Neuronal stem cell (in vitro differentiated cells): ENCODE results near the gene PCCA.
"Not testable (repeated sequence)": the region's sequence is repeated elsewhere in the genome, so short reads cannot be mapped to it uniquely, and the experiment has no call there.

Experiments
- DNase-seq: peaks from one replicate; pipeline ENCODE4 v3.0.0-alpha.2; 2013; ENCODE audit warnings: low spot score
- H2AFZ ChIP-seq: one replicate; pipeline ENCODE4 v1.6.1; 2013; ENCODE audit warnings: mild to moderate bottlenecking, low read length, inconsistent platforms
- H2AK5ac ChIP-seq: 2 replicates; pipeline ENCODE4 v1.6.1; 2013; ENCODE audit warnings: low read depth, mild to moderate bottlenecking, inconsistent platforms, low read length, moderate library complexity, mixed read lengths
- H2BK120ac ChIP-seq: 2 replicates; pipeline ENCODE4 v1.6.1; 2013; ENCODE audit warnings: low read depth, mild to moderate bottlenecking, inconsistent platforms, low read length, moderate library complexity, mixed read lengths
- H2BK12ac ChIP-seq: one replicate; pipeline ENCODE4 v1.6.1; 2013; ENCODE audit warnings: low read length, inconsistent platforms
- H2BK15ac ChIP-seq: 2 replicates; pipeline ENCODE4 v1.6.1; 2013; ENCODE audit warnings: mild to moderate bottlenecking, low read length, inconsistent platforms, mixed read lengths
- H2BK5ac ChIP-seq: one replicate; pipeline ENCODE4 v1.6.1; 2013; ENCODE audit warnings: inconsistent platforms, mild to moderate bottlenecking, low read length, moderate library complexity
- H3K14ac ChIP-seq: one replicate; pipeline ENCODE4 v1.6.1; 2013; ENCODE audit warnings: low read length, inconsistent platforms
- H3K18ac ChIP-seq: 2 replicates; pipeline ENCODE4 v1.6.1; 2013; ENCODE audit warnings: low read length, inconsistent platforms
- H3K23ac ChIP-seq: 2 replicates; pipeline ENCODE4 v1.6.1; 2013; ENCODE audit warnings: low read depth, mild to moderate bottlenecking, mixed read lengths, low read length, inconsistent platforms; ENCODE audit not compliant: poor library complexity
- H3K27ac ChIP-seq: replicated peaks from 3 replicates; pipeline ENCODE4 v1.5.1; 2013; ENCODE audit warnings: low read length, inconsistent platforms
- H3K27me3 ChIP-seq, 3 experiments: 2 replicates each; pipeline ENCODE4 v1.6.1; 2013; ENCODE audit warnings: low read length in 3 of 3, mild to moderate bottlenecking in 2 of 3, inconsistent platforms in 1 of 3, low read depth in 1 of 3, mixed read lengths in 1 of 3, moderate library complexity in 1 of 3; ENCODE audit not compliant: control insufficient read depth in 3 of 3, insufficient read depth in 3 of 3
- H3K36me3 ChIP-seq, 2 donors: replicated peaks in 1 of 2; 2 replicates each; pipeline ENCODE4 v1.6.1; 2013; ENCODE audit warnings: low read length in 2 of 2; ENCODE audit not compliant: control insufficient read depth in 2 of 2, insufficient read depth in 2 of 2
- H3K4ac ChIP-seq: 2 replicates; pipeline ENCODE4 v1.6.1; 2013; ENCODE audit warnings: inconsistent platforms, mild to moderate bottlenecking, low read length, moderate library complexity
- H3K4me1 ChIP-seq, 2 donors: 1 replicate in 1 of 2; 2 replicates in 1 of 2; pipeline ENCODE4 v1.6.1; 2013; ENCODE audit warnings: low read length in 2 of 2, low read depth in 1 of 2; ENCODE audit not compliant: control insufficient read depth in 2 of 2, insufficient read depth in 1 of 2
- H3K4me2 ChIP-seq: one replicate; pipeline ENCODE4 v1.6.1; 2013; ENCODE audit warnings: mild to moderate bottlenecking, low read length, inconsistent platforms; ENCODE audit not compliant: insufficient read depth, poor library complexity, severe bottlenecking
- H3K4me3 ChIP-seq, 2 donors: 2 replicates each; pipeline ENCODE4 v1.5.1; 2013; ENCODE audit warnings: low read length in 2 of 2, mild to moderate bottlenecking in 2 of 2, inconsistent platforms in 1 of 2, moderate library complexity in 1 of 2
- H3K79me1 ChIP-seq: one replicate; pipeline ENCODE4 v1.6.1; 2013; ENCODE audit warnings: low read depth, mild to moderate bottlenecking, inconsistent platforms, low read length, moderate library complexity
- H3K9ac ChIP-seq: one replicate; pipeline ENCODE4 v1.6.1; 2013; ENCODE audit warnings: mild to moderate bottlenecking, low read depth, low read length, inconsistent platforms; ENCODE audit not compliant: poor library complexity
- H3K9me3 ChIP-seq, 2 donors: replicated peaks in 1 of 2; 2 replicates each; pipeline versions ENCODE3 to v1.6.1; 2013; ENCODE audit warnings: low read length in 2 of 2, mild to moderate bottlenecking in 2 of 2, inconsistent platforms in 1 of 2, low read depth in 1 of 2, mixed read lengths in 1 of 2, moderate library complexity in 1 of 2; ENCODE audit not compliant: control insufficient read depth in 2 of 2, insufficient read depth in 1 of 2
- H4K8ac ChIP-seq: one replicate; pipeline ENCODE4 v1.6.1; 2013; ENCODE audit warnings: low read depth, mild to moderate bottlenecking, inconsistent platforms, low read length, moderate library complexity
- H4K91ac ChIP-seq: one replicate; pipeline ENCODE4 v1.6.1; 2013; ENCODE audit warnings: low read length, low read depth, mild to moderate bottlenecking, inconsistent platforms; ENCODE audit not compliant: poor library complexity
- WGBS, 2 donors: extraction: QIAGEN DNeasy Blood & Tissue Kit; methylation state at CpG; one replicate each; pipeline ENCODE4 v1.1.7; 2013; ENCODE audit warnings: missing lambda C conversion rate in 2 of 2, mixed read lengths in 1 of 2; ENCODE audit not compliant: insufficient read length in 2 of 2, insufficient replicate concordance in 1 of 2; ENCODE audit errors: extremely low coverage in 2 of 2; 5-methylcytosine and 5-hydroxymethylcytosine counted together

Gene PCCA

DNA sequence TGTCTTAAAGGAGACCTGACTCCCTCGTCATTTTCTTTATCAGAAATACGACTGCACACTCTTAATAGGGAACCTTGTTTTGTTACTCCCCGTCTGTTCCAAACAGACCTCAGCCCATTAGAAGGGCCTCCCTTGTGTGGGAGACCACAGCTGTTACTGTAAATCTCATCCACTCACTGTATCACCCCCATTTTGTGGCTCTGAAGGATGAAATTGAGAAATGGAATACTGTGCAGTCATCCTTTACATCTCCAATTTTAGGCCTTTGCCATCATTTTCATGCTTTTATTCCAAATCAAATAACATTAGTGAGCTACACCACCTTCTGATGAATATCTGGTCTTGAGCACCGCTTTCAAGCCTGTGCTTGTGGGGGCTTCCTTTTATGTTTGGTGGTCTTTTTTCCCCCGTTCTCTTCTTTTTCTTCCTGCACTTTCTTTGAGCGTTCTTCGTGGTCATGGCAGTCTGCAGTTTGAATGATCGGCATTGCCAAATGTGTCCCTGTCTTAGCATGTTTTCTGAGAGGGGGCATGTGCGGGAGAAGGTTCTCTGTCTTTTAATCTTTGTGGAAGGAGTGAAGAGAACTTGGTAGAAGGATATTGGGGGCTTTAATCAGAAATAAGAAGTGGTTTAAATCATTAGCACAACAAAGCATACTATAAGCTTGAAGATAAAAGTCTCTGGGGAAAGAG lies 433.9 kb downstream of the PCCA start:
- H3K9me3 ChIP-seq, result no peaks in the 10 kb centered on the region
- WGBS, 2 donors, result no CpG with 5 or more reads among the region's 9 CpGs

GRCh38 chr13:100523411-100523810 lies 434.5 kb downstream of the PCCA start:
- Histone ChIP-seq H3K9me3 (no peaks in the 10 kb centered on the region), H3K27ac (no peak overlapping the region), H3K4me3 (no peak overlapping the region), H3K79me1 (no peaks in the 10 kb centered on the region), H3K4ac (no peak overlapping the region), H2BK12ac (no peak overlapping the region), H3K9ac (no peak overlapping the region), H3K23ac (no peak overlapping the region), H3K4me2 (no peak overlapping the region), H2AFZ (no peak overlapping the region), H3K27me3 (no peaks in the 10 kb centered on the region), H3K4me1 (peaks cover 3 to 7% of the 10 kb centered on the region in 2 donors), H4K91ac (no peak overlapping the region), H3K36me3 (peaks cover 0 to 17% of the 10 kb centered on the region in 2 donors), H4K8ac (no peak overlapping the region), H2BK120ac (no peak overlapping the region), H2BK15ac (no peak overlapping the region), H3K14ac (no peak overlapping the region), H3K18ac (no peak overlapping the region), H2BK5ac (no peak overlapping the region), H2AK5ac (no peak overlapping the region)
- DNase-seq, result no peak
- WGBS, 2 donors, result no CpG with 5 or more reads among the region's 14 CpGs

More for the DNA sequence above, 433.9 kb downstream of the PCCA start:
- no peak overlapping the region for H3K18ac ChIP-seq
- H2AK5ac ChIP-seq, result no peak overlapping the region
- no peak overlapping the region for H2BK5ac ChIP-seq
- no peak overlapping the region for H2BK12ac ChIP-seq
- H3K79me1 ChIP-seq, result no peaks in the 10 kb centered on the region
- no peak overlapping the region for H2BK15ac ChIP-seq
- H3K23ac ChIP-seq, result no peak overlapping the region
- no peak overlapping the region for H3K9ac ChIP-seq
- H2BK120ac ChIP-seq, result no peak overlapping the region
- no peak overlapping the region for H2AFZ ChIP-seq
- no peak overlapping the region for H3K27ac ChIP-seq
- no peak overlapping the region for H3K4ac ChIP-seq
- peaks cover 0 to 10% of the 10 kb centered on the region in 2 donors for H3K36me3 ChIP-seq
- no peak overlapping the region for H4K8ac ChIP-seq
- no peak overlapping the region for H4K91ac ChIP-seq
- peaks cover 3 to 7% of the 10 kb centered on the region in 2 donors for H3K4me1 ChIP-seq
- no peaks in the 10 kb centered on the region for H3K27me3 ChIP-seq
- no peak overlapping the region for H3K14ac ChIP-seq
- no peak for DNase-seq
- H3K4me2 ChIP-seq, result no peak overlapping the region
- no peak overlapping the region for H3K4me3 ChIP-seq

DNA sequence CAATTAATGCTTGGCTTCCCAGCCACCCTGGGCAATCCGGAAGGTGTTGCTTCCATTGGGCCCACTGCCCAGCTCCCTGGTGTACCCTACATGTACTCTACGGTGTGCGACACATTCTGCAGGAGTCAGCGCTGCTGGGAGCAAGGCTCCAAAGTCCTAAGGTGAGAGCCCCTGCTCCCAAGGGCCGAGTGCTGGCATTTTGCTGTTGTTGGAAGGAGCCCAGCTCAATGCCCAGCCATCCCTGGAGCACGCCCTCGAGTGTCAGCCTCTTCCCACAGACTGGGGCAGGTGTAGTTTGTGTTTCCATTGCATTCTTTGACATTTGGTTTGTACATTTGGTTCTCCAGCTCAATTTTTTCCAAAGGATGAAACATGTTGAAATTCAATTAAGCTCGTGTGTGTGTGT lies 435.1 kb downstream of the PCCA start:
- Histone ChIP-seq H3K14ac (no peak overlapping the region), H3K27me3 (no peaks in the 10 kb centered on the region), H2BK15ac (no peak overlapping the region), H4K91ac (no peak overlapping the region), H3K9me3 (no peaks in the 10 kb centered on the region), H3K4me3 (no peak overlapping the region), H4K8ac (no peak overlapping the region), H3K27ac (no peak overlapping the region), H2BK120ac (no peak overlapping the region), H2BK5ac (no peak overlapping the region), H3K36me3 (peaks cover 0 to 23% of the 10 kb centered on the region in 2 donors), H3K79me1 (no peaks in the 10 kb centered on the region), H2AK5ac (no peak overlapping the region), H3K4me2 (no peak overlapping the region), H3K23ac (no peak overlapping the region), H2AFZ (no peak overlapping the region), H2BK12ac (no peak overlapping the region), H3K4ac (no peak overlapping the region), H3K9ac (no peak overlapping the region), H3K4me1 (peaks cover 3 to 7% of the 10 kb centered on the region in 2 donors), H3K18ac (no peak overlapping the region)
- no peak for DNase-seq
- WGBS, 2 donors, result no CpG with 5 or more reads among the region's 8 CpGs

GRCh38 chr13:100524688-100525087 lies 435.8 kb downstream of the PCCA start:
- H3K9ac ChIP-seq, H4K91ac ChIP-seq, H3K27ac ChIP-seq, H3K27me3 ChIP-seq, H3K9me3 ChIP-seq, DNase-seq, H3K4me3 ChIP-seq, H4K8ac ChIP-seq, H2BK12ac ChIP-seq, H3K23ac ChIP-seq, H2AFZ ChIP-seq, H3K18ac ChIP-seq, H2BK15ac ChIP-seq, H2BK120ac ChIP-seq, H2AK5ac ChIP-seq, H3K4ac ChIP-seq, H3K14ac ChIP-seq, H3K4me1 ChIP-seq, H3K79me1 ChIP-seq, H3K4me2 ChIP-seq, H2BK5ac ChIP-seq: not testable (repeated sequence)
- 100% methylated on average over 1 of the region's 5 CpGs; no CpG with 5 or more reads in 1 of the 2 donors for WGBS, 2 donors
- H3K36me3 ChIP-seq, result peaks cover 0 to 27% of the 10 kb centered on the region in 2 donors
